Measurements from ENCODE around the gene SLC25A10. TPM values are rescaled to one million over a fixed set of nuclear protein-coding genes. Genes with fewer than 3 reads are reported as not detected.
"Not testable (repeated sequence)": the region's sequence is repeated elsewhere in the genome, so short reads cannot be mapped to it uniquely, and the experiment has no call there.

The SLC25A10 gene
- total RNA-seq, 1 experiment from 2014 or later, result 105 TPM

DNA sequence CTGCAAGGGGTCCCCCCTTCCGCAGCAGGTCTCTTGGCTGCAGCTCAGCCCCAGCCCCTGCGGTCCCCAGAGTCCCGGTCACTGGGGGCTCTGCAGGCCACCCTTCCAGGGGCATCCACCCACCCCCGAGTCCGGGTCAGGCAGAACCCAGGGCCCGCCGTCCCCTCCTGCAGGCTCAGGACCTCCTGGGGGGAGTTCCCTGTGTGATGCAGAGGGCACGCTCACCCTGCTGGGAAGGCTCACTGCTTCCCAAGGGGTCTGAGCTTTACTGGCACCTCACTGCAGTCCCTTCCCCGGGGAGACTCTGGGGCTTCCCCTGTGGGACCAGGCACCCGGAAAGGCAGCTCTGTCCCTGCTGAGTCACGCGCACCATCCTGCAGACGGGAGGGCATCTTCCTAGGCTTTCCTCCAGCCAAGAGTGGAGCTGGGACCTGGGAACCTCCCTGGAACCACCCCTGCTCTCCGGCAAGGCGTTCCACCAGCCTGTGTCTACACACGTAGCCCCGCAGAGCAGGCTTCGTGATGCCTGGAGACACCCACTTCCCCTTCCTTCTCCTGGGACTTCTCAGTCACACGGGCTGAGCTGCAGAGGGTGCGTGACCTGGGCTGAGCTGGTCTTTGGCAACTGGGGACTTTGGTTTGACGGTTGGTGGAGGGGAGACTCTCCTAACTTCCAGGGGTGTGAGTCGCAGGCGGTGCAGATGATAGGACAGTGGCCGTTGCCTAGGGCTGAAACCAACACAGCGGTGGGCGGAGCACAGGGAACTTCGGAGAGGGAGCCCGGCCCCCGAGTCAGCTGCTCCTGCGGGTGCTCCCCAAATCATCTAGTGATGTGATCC, 23.4 kb downstream of the SLC25A10 start:
- DNase-seq (ENCODE audit: low read depth), result peak; percentile 88
- in situ Hi-C loops (cut with HindIII; ENCODE audit: low pct_unique_long_range_greater_than_20kb, low sequenced_read_pairs), result no loop called here

DNA sequence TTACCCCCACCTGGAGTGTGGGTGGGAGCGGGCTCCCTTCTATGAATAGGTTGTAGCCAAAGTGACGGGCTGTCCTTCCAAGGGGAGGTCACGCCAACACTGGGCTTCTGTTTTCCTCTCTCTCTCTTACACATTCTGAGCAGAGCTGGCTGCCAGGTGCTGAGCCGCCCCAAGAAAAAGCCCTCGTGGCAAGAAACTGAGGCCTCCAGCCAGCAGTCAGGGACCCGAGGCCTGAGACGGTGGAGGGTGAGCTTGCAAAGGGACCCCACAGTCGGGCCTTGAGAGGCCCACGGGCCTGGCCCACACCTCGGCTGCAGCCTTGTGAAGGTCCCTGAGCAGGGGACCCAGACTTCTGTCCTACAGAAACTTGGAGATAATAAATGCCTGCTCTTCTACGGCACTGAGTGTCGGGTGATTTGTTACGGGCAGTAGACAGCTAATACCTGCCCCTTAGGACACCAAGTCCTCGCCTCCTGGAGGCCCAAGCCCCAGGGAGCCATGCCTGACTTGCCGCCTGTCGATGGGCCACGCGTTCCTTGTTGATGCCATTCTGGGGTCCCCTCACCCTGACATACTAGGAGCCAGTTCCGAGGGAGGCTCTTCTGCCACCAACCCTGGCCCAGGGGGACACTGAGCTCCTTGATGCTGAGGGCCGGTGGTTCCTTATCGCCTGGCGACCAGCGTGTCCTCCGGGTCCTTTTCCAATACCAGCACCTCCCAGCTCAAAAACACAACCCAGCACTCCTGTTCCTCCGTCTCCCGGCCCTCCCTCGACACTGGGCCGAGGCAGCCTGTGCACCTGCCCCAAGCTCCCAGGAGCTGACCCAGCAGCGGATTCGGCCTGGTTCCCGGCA, 26.1 kb downstream of the SLC25A10 start:
- DNase-seq (ENCODE audit: low read depth), result no peak
- in situ Hi-C loops (cut with HindIII; ENCODE audit: low pct_unique_long_range_greater_than_20kb, low sequenced_read_pairs), result no loop called here

DNA sequence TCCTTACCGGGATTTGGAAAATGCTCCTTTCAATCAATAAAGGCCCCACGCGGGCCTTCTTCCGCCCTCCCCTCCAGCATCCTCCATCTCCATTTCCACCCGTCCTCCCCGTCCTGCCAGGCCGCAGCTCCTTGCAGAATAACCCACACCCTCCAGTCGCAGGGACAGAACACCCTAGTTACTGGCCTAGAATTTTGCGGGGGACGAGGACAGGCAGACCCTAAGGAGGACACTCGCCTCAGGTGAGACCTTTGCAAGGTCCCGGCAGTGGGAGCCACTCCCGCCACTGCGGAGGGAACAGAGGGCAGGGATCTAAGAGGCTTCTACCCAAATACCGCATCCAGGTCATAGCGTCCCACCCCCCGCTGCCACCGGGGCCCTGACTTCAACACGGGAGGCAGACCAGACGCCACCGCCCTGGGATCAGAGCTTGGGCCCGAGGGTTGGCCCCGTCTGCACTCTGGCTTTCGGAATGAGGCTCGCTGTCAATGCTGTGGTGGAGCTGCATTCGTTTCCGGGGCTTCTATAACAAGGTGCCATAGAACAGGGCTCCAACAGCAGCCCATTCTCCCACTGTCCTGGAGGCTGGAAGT, 26.8 kb downstream of the SLC25A10 start:
- DNase-seq (ENCODE audit: low read depth), result no peak
- in situ Hi-C loops (cut with HindIII; ENCODE audit: low pct_unique_long_range_greater_than_20kb, low sequenced_read_pairs), result no loop called here

DNA sequence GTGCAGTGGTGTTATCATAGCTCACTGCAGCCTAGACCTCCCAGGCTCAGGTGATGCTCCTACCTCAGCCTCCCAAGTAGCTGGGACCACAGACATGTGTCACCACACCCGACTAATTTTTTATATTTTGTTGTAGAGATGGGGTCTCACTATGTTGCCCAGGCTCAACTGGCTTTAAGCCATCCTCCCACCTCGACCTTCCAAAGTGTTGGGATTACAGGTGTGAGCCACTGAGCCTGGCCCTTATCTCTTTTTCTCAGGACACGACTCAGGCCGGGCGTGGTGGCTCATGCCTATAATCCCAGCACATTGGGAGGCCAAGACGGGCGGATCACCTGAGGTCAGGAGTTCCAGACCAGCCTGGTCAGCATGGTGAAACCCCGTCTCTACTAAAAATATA, 27.5 kb downstream of the SLC25A10 start:
- in situ Hi-C loops (cut with HindIII; ENCODE audit: low pct_unique_long_range_greater_than_20kb, low sequenced_read_pairs), result not testable (repeated sequence)

DNA sequence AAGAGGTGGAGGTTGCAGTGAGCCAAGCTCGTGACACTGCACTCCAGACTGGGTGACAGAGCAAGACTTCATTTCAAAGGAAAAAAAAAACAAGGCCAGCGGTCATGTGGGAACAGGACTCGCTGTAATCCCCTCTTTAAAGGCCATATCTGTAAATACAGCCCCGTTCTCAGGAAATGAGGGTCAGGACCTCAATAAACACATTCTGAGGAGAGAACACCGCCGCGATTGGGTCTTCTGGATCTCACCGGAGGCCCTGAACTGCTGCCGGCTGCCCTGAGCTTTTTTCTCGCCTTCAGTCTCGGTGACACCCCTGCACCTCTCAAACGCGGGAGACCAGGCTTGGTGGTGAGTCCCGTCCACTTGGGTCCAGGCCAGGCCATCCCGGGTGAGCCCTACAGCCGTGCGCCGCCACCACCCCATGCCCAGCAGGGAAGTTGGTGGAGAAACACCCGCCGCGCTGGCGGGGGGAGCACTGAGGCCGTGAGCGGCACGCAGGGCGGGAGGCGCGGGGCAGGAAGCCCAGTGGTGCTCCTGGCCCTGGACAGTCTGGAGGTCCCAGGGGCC, 28.4 kb downstream of the SLC25A10 start:
- no peak for DNase-seq (ENCODE audit: low read depth)
- in situ Hi-C loops (cut with HindIII; ENCODE audit: low pct_unique_long_range_greater_than_20kb, low sequenced_read_pairs), result no loop called here

More for the DNA sequence above, 27.5 kb downstream of the SLC25A10 start:
- not testable (repeated sequence) for DNase-seq (ENCODE audit: low read depth)

DNA sequence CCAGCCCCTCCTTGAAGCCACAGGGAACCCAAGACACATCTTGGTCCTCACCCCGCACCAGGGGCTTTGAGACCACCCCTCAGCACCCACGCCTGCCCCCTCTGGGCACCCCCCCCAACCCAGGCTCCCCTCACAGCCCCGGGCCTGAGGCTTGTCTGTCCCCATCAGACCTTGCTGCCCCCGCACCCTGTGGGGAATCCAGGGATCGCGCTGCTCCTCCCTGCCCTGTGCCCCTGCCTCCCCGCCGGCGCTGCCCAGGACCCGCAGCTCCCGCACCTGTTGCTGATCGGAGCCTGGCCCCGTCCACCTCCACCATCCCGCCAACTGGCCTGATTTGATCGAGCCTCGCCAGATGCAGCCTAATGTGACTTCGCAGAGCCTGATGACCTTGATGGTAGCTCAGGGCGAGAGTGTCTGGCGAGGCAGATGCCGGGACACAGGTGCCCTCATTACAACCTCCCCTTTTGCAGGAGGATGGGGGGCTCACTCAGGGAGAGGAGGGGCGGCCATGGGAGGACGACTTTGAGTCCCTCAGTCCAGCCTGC, 29.0 kb downstream of the SLC25A10 start:
- in situ Hi-C loops (cut with HindIII; ENCODE audit: low pct_unique_long_range_greater_than_20kb, low sequenced_read_pairs), result no loop called here
- no peak for DNase-seq (ENCODE audit: low read depth)

DNA sequence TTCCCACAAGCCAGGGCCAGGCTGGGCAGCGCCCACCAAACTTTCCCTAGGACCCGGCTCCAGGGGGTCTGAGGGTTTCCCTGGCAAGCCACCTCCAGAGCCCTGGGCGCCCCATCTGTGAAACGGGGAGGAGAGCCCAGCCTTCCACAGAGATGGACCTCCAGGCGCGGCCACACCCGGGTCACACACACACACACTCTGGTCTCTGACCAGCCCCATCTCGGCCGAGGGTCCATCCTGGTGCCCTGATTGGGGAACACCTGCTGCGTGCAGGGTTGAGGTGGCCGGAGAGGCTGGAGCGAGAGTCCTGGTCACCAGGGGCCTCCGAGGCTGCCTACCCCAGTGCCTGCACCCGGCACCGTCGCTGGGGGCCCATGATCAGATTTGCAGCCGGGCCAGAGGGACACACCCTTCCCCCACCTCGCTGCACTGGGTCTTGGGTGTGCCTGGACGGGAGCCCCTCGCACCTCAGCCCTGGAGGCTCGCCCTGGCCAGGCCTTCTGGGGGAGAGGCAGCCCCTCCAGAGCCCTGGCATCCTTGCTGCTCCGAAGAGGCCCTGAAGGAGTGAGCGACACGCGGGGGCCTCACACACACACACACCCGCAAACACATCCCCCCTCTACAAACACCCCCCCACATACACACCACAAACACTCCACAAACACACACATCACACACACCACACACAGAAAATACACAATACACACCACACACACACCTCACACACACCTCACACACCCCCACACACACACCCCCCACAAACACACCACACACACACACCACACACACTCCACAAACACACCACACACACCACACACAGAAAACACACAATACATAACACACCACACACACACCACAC, 29.7 kb downstream of the SLC25A10 start:
- no peak for DNase-seq (ENCODE audit: low read depth)

More for the DNA sequence above, 29.7 kb downstream of the SLC25A10 start:
- in situ Hi-C loops (cut with HindIII; ENCODE audit: low pct_unique_long_range_greater_than_20kb, low sequenced_read_pairs), result no loop called here

Other genes with a start within 250 kb of the SLC25A10 start
- 3,719 and 3,770 TPM in 2 replicates for gene ACTG1, start 199.5 kb upstream of the SLC25A10 start, total RNA-seq (2014; rRNA removed; shearing (Covaris generic); ENCODE audit: low replicate concordance)
- gene FSCN2, start 183.9 kb upstream of the SLC25A10 start, total RNA-seq (2014; rRNA removed; shearing (Covaris generic); ENCODE audit: low replicate concordance), result 0.37 and 1.6 TPM in 2 replicates
- 40.5 and 41.5 TPM in 2 replicates for gene FAAP100, start 159.9 kb upstream of the SLC25A10 start, total RNA-seq (2014; rRNA removed; shearing (Covaris generic); ENCODE audit: low replicate concordance)
- 79.9 and 88.1 TPM in 2 replicates for gene NPLOC4, start 75.2 kb upstream of the SLC25A10 start, total RNA-seq (2014; rRNA removed; shearing (Covaris generic); ENCODE audit: low replicate concordance)
- 9.6 and 18.9 TPM in 2 replicates for gene TSPAN10, start 75.1 kb upstream of the SLC25A10 start, total RNA-seq (2014; rRNA removed; shearing (Covaris generic); ENCODE audit: low replicate concordance)
- gene PDE6G, start 55.7 kb upstream of the SLC25A10 start, total RNA-seq (2014; rRNA removed; shearing (Covaris generic); ENCODE audit: low replicate concordance), result 1.4 TPM in 1 of 2 replicates, not detected in the other
- gene OXLD1, start 45.7 kb upstream of the SLC25A10 start, total RNA-seq (2014; rRNA removed; shearing (Covaris generic); ENCODE audit: low replicate concordance), result 76.2 and 103 TPM in 2 replicates
- gene CCDC137, start 45.5 kb upstream of the SLC25A10 start, total RNA-seq (2014; rRNA removed; shearing (Covaris generic); ENCODE audit: low replicate concordance), result 33.8 and 39.2 TPM in 2 replicates
- 75.3 and 89.9 TPM in 2 replicates for gene ARL16, start 28.5 kb upstream of the SLC25A10 start, total RNA-seq (2014; rRNA removed; shearing (Covaris generic); ENCODE audit: low replicate concordance)
- 87.1 and 96.6 TPM in 2 replicates for gene HGS, start 28.3 kb upstream of the SLC25A10 start, total RNA-seq (2014; rRNA removed; shearing (Covaris generic); ENCODE audit: low replicate concordance)
- gene MRPL12, start 8.9 kb upstream of the SLC25A10 start, total RNA-seq (2014; rRNA removed; shearing (Covaris generic); ENCODE audit: low replicate concordance), result 185 and 238 TPM in 2 replicates
- gene GCGR, start 91.9 kb downstream of the SLC25A10 start, total RNA-seq (2014; rRNA removed; shearing (Covaris generic); ENCODE audit: low replicate concordance), result not detected in 2 replicates
- 24.7 and 30.9 TPM in 2 replicates for gene MCRIP1, start 121.0 kb downstream of the SLC25A10 start, total RNA-seq (2014; rRNA removed; shearing (Covaris generic); ENCODE audit: low replicate concordance)
- not detected in 2 replicates for gene PPP1R27, start 122.8 kb downstream of the SLC25A10 start, total RNA-seq (2014; rRNA removed; shearing (Covaris generic); ENCODE audit: low replicate concordance)
- 653 and 796 TPM in 2 replicates for gene P4HB, start 148.3 kb downstream of the SLC25A10 start, total RNA-seq (2014; rRNA removed; shearing (Covaris generic); ENCODE audit: low replicate concordance)
- 117 and 146 TPM in 2 replicates for gene ARHGDIA, start 159.1 kb downstream of the SLC25A10 start, total RNA-seq (2014; rRNA removed; shearing (Covaris generic); ENCODE audit: low replicate concordance)
- gene ALYREF, start 179.3 kb downstream of the SLC25A10 start, total RNA-seq (2014; rRNA removed; shearing (Covaris generic); ENCODE audit: low replicate concordance), result 279 and 312 TPM in 2 replicates
- gene ANAPC11, start 179.4 kb downstream of the SLC25A10 start, total RNA-seq (2014; rRNA removed; shearing (Covaris generic); ENCODE audit: low replicate concordance), result 220 and 309 TPM in 2 replicates
- gene NPB, start 190.0 kb downstream of the SLC25A10 start, total RNA-seq (2014; rRNA removed; shearing (Covaris generic); ENCODE audit: low replicate concordance), result 0.07 and 5.4 TPM in 2 replicates
- 26.2 and 59.9 TPM in 2 replicates for gene PCYT2, start 199.1 kb downstream of the SLC25A10 start, total RNA-seq (2014; rRNA removed; shearing (Covaris generic); ENCODE audit: low replicate concordance)
- 46.1 and 67.8 TPM in 2 replicates for gene SIRT7, start 205.9 kb downstream of the SLC25A10 start, total RNA-seq (2014; rRNA removed; shearing (Covaris generic); ENCODE audit: low replicate concordance)
- 45.2 and 67.3 TPM in 2 replicates for gene MAFG, start 215.5 kb downstream of the SLC25A10 start, total RNA-seq (2014; rRNA removed; shearing (Covaris generic); ENCODE audit: low replicate concordance)
- 272 and 283 TPM in 2 replicates for gene PYCR1, start 225.0 kb downstream of the SLC25A10 start, total RNA-seq (2014; rRNA removed; shearing (Covaris generic); ENCODE audit: low replicate concordance)
- not detected in 2 replicates for gene MYADML2, start 234.9 kb downstream of the SLC25A10 start, total RNA-seq (2014; rRNA removed; shearing (Covaris generic); ENCODE audit: low replicate concordance)
- not detected in 2 replicates for gene NOTUM, start 248.9 kb downstream of the SLC25A10 start, total RNA-seq (2014; rRNA removed; shearing (Covaris generic); ENCODE audit: low replicate concordance)